LNCaP clone FGC (cell line): Measurements from ENCODE around the gene RACK1.
"Not testable (repeated sequence)": the region's sequence is repeated elsewhere in the genome, so short reads cannot be mapped to it uniquely, and the experiment has no call there.

Experiments used
- DNase-seq: peaks from one replicate; pipeline ENCODE4 v3.0.0-alpha.2; 2011; ENCODE audit warnings: low read depth
- H3K4me3 ChIP-seq: 2 replicates; pipeline ENCODE4 v1.5.1; 2011; ENCODE audit warnings: mild to moderate bottlenecking, low read depth, low read length, control low read depth
- CTCF ChIP-seq: IDR thresholded peaks from 2 replicates; pipeline ENCODE4 v1.5.1; 2012; ENCODE audit warnings: mild to moderate bottlenecking; ENCODE audit not compliant: control insufficient read depth, insufficient read depth; ENCODE audit errors: extremely low read depth

The RACK1 gene

DNA sequence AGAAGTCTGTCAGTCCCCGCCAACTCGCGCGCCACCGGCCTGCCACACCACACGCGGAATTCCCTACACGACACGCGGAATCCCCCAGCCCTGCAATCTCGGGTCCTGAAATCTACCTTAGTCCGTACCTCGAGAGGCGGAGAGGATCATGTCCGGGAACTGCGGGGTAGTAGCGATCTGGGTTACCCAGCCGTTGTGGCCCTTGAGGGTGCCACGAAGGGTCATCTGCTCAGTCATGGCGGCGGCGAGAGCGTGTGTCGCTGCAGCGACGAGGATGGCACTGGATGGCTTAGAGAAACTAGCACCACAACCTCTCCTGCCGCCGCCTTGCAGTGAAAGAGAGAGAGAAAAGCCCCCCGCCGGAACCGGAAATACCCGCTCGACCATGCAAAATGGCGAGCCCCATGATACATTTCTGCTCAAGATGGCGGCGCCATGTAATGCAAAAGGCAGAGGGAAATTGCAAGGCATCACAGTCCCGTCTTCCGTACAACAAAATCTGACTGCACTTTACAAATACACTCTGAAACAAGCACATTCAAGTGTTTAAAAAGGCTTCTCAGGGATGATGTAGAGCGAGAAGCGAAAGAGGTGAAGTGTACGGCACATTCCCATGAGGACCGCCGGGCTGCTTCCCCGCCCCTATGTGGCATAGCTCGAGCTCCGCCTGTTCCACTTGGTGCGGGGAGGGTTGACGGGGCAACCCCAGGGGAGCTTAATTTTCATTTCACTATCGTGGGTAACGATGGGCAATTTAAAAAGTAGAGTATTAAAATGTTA lies at the start of gene RACK1:
Gene RACK1, minus strand, starts transcription at position 343 of the 780 bp plus-strand sequence. Its CDS starts 106 bp downstream, at position 237.
- TF ChIP-seq CTCF = no peak
- peak; percentile 79 for DNase-seq
- H3K4me3 ChIP-seq = peak within 1 kb of the TSS; percentile 96

DNA sequence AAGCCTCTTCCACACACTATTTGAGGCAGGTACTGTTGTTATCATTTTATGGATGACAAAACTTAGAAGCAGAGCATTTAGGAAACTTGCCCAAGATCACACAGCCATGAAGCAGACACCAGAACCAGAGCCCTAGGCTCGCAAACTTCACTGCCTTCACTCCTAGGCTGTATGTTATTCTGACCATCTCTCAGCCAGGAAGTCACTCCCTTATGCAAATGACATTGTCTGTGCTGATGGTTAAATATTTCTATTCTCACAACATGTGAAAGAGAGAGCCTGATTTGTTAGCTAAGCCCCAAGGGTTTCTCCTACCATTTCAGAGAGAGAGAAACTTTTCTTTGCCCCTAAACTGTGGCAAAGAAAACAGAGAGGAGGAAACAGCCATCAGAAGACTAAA lies 43.6 kb upstream of the RACK1 start:
- not testable (repeated sequence) for DNase-seq, H3K4me3 ChIP-seq

DNA sequence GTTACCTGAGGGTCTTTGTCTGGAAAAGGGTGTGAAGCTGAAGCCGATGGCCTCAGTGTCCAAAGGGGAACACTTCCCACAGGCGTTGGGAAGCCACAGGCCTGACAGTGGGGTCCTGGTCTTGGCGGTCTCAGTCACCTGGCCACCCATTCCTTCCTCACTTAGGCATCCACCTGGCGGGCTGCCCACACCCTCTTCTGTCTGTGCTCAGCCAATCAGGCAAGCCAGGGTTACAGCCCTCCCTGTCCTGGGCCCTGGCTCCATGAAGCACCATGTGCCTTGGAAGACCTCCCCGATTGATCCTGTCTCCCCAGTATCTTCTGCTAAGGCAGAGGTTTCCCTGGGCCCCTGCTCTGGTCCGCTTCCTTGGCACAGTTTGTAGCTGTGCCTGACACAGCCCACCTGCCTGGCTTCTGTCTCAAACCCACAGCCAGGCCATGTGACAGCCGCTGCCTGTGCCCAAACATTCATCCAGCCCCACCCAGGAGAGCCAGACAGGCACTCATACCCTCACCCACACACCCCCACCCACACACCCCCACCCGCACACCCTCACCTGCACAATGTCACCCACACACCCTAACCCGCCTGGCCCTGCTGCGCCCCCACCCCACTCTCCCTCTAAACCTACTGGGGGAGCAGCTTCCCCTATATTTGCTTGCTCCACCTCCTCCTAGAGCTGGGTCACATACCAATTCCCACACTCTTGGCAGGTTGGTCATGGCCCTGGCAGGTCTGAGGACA lies 42.4 kb upstream of the RACK1 start:
- H3K4me3 ChIP-seq, DNase-seq: not testable (repeated sequence)

DNA sequence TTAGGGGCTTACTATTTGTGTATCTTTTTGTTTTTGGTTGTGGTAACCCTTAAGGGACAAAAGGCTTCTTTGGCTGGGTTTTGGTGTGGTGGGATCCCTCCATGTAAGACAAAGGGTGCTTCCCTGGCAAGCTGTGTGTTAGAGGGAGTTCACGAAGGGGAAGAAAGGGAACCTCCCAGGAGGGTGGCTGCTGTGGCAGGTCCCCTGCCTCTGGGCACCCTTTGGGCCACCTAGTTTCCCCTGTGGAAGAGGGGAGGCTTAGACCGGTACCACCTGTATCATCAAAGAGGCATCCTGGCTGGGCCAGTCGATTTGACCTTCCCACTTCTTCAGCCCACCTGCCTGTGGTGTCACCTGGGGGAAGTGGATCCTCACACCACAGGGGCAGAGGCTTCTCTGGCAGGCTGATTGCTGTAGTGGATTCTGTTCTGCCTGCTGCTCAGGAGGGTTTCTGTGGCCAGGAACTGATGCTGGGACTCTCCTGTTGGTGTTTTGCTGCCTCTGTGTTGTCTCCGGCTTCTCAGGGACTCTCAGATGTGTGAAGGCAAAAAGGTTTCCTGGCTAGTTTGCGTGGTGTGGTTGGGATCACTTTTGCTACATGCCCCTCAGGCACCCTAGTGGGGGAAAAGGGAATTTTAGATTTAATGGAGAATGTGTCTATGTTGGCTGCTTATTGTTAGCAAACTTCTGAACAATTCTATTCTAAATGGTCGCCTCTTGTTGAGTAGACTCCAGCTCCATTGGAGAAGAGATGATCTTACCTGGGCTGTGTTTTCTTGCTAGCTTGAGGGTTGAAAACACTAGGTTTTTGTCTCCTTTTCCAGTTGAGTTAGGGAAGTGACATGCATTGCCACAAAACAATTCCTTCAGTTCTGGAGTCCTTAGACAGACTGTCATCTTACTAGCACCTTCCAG lies 40.4 kb upstream of the RACK1 start:
- not testable (repeated sequence) for DNase-seq, H3K4me3 ChIP-seq

- H3K4me3 ChIP-seq = no peak overlapping the region
- no peak for DNase-seq
- no peak for TF ChIP-seq CTCF
Measured at GRCh38 chr5:181283347-181283746, 39.6 kb upstream of the RACK1 start.

DNA sequence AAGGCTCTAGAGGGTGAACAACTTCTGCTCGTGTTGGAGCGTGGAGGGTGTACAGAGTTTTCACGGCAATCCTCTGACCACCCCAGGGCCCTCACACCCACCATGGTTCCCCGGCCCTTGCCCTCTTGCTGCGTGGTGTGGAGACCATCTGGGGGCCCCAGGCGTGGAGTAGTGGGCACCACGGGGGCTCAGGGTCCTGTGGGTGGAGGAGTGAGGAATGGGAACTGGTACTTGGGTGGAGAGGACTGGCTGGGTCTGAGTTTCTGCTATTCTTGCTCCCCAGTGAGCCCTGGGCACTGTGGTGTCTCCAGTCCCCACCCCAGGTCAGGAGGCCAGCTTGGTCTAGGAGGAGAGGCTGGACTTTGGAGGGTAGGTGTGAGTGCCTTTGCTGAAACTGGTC lies 39.2 kb upstream of the RACK1 start:
- no peak for DNase-seq
- no peak for TF ChIP-seq CTCF
- H3K4me3 ChIP-seq = no peak overlapping the region

DNA sequence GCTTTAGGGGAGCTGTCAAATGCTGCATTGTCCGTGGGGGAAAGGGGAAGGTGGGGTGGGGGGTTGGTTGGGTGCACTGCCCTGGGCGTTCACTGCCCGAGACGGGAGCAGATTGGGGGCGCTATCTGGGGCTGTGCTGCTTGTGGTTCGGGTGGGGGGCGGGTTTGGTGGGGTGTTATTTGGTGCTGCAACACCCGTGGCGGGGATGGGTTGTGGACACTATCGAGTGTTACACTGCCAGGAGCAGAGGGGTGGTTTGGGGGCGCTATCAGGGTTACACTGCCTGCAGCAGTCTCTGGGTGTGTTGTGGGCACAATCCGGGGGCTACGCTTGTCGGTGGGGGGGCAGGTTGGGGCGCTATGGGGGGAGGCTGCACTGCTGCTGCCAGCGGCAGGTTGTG lies 38.7 kb upstream of the RACK1 start:
- peak overlapping the region; percentile 29; the same call in 1 of the 2 replicates for H3K4me3 ChIP-seq
- not testable (repeated sequence) for DNase-seq

DNA sequence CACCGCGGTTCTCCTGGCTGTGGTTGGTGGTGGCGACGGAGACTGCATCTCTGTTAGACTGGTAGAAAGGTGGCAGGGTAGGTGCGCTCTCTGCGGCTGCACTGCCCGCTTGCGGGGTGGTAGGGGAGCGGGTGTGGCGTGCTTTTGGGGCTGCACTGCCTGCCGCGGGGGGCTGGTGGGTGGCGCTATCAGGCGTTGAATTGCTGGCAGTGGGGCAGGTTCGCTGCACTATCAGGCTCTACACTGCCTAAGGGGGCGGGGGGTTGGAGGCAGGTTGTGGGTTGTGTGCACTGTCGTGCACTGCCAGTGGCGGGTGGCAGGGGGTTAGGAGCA lies 38.2 kb upstream of the RACK1 start:
- no peak overlapping the region for H3K4me3 ChIP-seq
- no peak for TF ChIP-seq CTCF
- no peak for DNase-seq
